GM21367 (cell line): ENCODE data around the gene CLDN22.

Experiments
- ATAC-seq: cut with Tn5 transposase; IDR thresholded peaks from one replicate; pipeline ENCODE4 v1.9.1; 2021; ENCODE audit not compliant: unreplicated experiment

The CLDN22 gene

DNA sequence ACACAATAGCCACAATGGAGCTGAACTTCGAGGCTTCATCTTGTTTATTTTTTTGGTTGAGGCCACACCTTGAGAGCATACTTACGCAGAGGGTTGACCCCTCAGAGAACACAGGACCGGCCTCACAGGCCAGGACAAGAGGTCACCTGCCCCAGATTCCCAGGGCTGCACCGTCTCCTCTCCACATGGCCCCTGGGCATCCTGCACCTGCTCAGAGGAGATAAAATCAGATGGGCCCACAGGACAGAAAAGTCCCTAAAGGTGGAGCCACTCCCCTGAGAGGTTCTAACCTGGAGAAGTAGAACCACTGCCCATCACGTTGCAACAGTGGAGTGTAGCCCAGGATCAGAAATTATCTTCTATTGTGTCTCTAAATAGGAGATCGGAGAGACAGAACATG is 3.2 kb upstream of the CLDN22 start:
- ATAC-seq = no peak

DNA sequence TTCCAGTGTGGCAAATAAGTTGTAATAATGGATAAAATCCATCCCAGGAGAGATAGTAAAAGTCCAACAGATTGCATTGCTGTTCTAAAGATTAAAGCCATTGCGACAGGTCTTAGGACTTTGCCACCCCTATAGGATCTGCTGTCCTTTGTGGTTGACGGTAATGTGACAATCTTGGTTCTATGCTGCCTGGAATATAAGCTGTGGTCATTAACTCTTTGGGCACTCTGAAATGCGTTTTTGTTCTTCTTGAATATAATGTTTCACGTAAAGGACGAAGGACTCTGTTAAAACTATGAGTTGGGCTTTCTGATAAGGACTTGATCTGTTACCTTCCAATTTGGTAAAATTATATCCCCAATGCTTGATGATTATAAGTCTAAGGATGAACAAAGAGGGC is 2.2 kb upstream of the CLDN22 start, which contains the start of gene CLDN24:
CLDN24 (minus strand) TSS at position 101 of the 400 bp plus-strand sequence; CDS start at position 101, 0 bp downstream.
- ATAC-seq = no peak

DNA sequence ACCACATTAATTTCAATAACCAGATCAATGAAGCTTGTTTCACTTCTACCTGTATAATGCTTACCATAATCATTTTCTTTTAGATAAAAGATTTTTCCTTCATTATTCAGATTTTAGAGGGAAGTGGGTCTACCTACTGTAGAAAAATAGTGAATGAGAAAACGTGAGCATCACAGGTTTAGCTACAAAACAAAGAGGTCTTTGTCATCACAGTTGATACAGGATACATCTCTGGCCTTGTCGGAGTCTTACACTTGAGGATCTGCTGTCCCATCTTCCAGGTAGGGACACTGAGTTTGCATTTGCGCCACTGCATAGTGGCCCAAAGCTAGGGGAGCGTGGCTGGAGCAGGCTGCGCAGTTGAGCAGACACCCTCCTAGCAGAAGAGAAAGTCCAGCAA is 1.4 kb upstream of the CLDN22 start:
- ATAC-seq = no peak

DNA sequence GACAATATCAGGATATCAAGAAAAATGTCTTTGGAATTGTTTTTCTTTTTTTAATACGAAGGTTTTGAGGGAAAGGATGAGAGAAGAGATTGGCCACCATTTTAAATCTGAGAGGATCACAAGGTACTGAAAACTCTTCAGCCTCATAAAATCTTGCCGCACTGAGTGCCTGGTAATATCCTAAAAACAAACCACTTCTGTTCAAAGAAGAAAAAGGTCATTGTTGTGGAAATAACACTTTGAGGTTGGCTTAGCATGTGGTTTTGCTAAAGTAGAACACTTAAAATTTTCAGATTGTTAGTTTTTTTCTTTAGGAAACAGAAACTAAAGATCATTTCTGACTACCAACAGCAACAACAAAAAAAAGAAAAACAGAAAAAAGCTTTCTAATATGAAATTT is 1.0 kb upstream of the CLDN22 start:
- ATAC-seq = no peak

DNA sequence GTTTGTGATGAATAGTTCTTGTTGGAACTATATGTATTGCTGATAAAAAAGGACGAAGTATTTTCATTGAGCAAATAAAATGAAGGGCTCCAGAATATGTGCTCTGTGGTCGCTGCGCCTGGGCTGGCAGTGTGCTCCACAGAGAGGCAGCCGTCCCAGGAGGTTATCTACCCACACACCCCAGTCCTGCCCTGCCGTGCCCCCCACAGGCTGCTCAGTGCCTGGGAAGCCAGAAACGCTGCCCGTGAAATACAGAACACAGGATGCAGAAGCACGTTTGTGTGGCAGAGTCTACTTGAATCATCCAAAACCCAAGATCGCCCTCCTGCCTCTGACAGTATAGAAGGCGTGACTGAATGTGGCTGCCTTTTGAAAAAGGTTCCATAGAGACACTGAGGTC is 1.4 kb downstream of the CLDN22 start:
- ATAC-seq = no peak

DNA sequence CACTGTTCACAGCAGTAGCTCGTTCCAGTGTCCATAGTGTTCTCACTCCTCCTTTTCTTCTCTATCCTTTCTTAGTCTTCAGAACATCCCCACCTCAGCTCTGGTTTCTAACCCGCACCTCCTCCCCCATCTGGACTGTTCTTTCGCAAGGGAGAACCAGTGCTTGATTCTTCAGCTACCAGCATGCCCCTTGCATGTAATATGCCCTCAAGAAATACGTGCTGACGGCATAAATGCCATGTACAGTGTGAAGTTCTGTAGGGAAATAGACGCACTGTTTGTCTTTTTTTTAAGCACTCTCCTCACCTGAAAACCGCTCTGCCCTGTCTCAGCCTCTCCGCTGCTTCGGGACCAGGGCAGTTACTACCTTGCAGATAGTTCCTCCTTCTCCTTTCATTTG is 5.3 kb downstream of the CLDN22 start:
- no peak for ATAC-seq

DNA sequence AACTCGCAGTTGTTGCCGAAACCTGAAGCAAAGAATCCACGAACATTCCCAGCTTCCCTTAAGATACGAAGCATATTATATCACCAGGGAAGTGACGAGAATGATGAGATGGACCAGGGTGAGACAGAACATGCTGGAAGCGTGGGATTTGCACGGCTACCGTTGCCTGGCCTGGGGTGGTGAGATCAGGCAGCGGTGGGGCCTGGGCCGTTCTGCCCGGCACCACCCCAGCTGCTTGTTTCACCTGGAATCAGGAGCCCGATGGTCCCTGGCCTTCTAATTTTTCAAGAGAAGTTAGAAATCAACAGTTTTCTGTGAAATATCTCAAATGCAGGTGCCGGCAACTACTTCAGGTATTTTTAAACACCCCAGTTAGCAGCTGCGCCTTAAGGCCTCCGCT is 5.7 kb downstream of the CLDN22 start:
- no peak for ATAC-seq

DNA sequence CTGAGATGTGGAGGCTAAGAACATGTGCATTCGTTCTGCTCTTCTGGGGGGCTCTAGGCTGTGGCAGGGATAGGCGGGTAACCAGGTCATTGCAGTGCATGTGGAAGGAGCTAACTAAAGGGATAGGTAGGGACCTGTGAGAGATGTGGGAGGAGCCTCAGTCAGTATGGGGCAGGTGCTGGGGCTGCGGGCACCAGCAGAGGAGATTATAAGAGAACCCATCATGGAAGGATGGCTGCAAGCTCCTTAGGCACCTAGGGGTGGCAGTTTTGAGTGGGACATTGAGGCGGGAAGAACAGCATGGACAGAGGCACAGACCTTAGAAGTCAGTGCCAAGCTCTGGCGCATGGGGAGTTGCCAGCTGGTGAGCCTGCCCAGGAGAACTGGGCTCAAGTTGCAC is 7.2 kb downstream of the CLDN22 start:
- no peak for ATAC-seq

DNA sequence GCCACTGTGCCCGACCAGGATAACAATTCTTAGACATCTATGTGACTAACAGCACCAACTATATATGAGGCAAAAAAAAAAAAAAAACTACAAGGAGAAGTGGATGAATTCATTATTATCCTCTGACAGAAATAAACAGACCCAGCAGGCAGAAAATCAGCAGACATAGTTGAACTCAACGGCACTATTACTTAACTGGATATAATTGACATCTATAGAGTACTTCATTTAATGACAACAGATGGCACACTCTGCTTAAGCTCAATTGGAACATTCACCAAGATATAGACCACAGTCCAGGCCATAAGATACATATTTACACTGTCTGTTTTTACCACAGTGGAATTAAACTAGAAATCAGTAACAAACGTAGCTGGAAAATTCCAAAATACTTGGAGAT is 13.3 kb downstream of the CLDN22 start:
- ATAC-seq = no peak

DNA sequence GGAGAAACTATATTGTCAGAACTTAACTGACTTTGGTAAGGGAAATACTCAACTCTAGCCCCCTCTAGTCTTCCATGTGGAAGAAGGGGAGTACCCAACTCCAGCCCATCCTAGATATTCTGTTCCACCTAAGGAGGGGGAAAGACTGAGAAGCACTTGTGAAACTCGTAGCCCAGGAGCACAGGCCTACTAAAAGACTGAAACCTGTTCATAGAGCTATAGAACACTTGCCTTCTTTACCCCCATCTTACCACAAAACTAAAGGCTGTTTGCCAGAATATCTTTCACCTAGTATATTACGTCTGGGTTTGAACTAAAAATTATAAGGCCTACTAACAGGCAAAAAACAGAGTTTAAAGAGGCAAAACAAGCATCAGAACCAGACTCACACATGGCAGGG is 15.5 kb downstream of the CLDN22 start:
- no peak for ATAC-seq

DNA sequence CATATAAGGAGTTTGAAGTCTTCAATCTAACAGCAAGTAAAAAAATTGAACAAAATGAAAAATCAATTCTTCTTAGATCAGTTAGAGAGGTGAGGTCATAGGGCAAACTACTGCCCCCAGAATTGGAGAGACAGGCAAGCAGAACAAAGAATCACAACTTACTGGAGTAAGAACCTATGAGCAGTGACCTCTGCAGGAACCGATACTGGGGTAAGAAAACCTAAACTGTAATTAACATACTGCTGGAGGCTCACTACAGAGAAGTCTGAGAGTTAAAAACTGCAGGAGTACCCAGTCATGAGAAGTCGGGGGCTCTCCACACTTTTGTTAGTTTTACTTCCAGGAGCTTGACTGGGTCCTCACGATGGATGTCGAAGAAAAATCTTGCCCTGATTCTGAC is 16.0 kb downstream of the CLDN22 start:
- peak; percentile 45 for ATAC-seq

DNA sequence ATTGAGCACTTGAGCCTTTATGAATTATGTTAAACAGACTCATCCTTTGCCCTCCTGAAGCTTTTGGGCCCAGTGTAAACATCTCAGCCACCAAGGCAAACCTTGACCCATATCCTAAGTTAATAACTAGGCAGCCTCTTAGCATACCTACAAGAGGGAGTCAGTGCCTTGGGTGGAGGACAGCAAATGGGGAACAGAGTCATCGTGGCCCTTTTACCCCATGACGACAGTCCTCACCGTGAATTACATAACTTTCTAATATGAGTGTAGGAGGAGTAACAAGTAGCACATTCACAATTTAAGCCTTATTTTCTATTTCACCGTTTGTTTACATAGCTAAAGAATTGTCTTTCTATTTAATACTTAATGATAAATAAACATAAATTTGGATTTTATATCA is 16.8 kb downstream of the CLDN22 start:
- ATAC-seq = no peak

DNA sequence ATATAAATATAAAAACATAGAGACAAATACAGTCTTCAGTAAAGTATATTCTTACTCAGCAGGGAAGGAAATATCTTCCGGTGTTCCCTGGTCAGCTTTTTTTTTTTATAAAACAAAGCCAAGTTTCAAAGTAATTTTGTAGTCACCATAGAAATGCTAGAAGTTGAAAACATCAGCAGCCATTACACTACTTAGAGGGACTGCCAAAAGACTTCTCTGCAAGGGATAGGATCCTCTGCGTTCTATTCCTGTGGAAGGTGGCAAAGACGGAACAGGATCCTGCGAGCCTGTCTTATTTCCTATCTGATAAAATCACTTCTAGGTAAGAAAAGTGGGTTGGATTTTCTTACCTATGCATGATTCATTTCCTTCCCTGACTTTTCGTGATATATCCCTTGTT is 19.4 kb downstream of the CLDN22 start:
- ATAC-seq = no peak

DNA sequence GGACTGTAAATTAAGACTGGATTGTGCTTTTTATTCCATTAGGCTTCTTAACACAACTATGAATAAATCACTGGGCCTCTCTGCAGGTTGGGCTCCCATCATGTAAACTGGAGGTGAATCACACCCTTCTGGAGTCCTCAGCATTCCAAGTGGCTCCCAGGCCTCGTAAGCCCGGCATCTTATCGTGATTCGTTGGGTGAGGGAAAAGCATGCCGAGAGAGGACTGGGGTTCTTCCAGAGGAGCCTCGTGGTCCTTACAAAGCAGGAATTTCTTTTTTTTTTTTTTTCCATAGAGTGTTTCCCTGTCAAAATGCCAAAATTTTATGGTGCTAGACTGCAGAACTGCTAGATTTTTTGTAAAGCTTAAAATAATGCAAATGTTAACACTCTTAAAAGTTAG is 20.0 kb downstream of the CLDN22 start:
- no peak for ATAC-seq

DNA sequence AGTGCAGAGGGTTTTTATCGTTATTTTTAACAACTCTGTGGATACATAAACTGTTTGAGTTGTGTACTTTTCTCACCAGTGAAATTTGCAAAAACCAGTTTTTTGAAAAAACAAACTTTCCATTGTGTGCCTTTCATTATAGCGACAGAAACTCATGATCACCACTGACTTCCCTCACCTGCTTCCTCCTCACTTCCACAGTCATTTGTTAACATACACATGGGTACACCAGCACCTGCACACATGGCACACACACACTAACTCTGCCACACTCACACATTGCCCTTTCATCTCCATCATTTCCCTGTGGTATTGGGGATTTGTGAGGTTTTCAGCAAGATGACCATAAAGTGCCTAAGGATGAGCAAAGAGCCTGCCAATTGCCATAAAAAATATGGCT is 20.6 kb downstream of the CLDN22 start:
- no peak for ATAC-seq

DNA sequence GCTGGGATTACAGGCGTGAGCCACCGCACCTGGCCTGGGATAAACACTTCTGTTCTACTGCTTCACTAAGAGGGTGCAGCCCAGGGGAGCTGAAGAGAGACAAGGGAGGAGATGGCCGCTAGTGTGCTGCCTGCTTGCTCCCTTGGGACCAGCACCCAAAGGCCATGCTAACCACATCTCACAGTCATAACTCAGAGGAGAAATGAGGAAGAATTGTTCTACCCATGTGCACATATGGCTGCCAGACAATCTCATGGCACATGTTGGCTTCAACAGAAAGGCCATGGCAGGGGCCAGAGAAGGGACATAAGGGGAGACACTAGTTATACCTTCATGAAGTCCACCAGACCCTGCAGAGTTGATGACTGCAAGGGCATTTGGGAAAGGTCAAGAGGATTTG is 22.4 kb downstream of the CLDN22 start:
- peak; percentile 59 for ATAC-seq

DNA sequence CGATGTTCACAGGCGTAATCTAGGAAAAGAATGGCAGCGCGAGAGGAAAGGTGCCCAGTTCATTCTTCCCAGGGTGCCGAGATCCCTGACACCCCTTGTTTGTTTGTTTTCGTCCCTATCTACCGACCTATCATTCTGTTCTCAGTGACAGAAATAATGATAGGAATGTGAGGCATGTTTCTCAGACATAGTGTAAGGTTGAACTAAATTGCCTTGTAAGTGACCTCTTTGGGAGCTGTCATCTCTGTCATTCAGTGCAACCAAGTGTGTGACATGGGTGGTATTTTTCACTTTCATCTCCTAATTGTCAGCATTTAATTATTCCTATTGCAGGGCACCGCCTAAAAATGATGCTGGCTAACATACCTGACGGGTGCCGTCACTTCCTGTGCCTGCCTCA is 24.4 kb downstream of the CLDN22 start:
- no peak for ATAC-seq

DNA sequence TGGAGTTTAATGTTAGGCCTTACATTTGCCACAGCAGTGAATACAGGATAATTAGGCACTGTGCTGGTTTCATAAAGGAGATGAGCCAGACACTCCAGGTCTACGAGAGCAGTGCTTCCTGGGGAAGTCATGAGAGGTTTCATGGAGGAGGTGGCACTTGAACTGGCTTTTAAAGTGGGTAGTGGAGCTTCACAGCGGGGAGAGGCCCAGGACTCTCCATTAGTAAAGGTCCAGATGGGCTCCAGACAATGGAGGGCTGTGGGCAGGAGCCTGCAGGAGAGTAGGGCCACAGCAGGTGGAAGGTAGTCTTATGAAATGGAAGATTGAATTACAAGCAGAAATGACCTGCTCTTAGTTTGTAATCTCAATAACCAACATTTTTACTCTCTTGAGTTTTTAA is 29.0 kb downstream of the CLDN22 start:
- no peak for ATAC-seq

DNA sequence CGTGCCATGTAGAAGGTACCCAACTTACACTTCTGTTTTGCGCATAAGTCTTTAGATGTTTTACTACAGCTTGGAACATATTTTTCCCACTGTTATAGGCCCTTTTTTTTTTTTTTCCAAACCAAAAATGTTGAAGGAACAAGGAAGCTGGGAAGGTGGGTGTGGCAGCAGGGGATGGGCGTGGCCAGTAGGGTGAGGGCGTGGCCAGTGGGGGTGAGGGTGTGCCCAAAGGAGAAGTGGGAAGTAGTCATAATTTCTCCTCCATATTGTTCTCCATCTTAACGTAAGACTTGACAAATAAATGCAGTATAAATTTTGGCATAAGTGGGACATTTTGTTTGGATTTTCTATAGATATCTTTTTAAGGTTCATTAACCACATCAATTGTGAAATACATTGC is 30.4 kb downstream of the CLDN22 start:
- ATAC-seq = no peak

DNA sequence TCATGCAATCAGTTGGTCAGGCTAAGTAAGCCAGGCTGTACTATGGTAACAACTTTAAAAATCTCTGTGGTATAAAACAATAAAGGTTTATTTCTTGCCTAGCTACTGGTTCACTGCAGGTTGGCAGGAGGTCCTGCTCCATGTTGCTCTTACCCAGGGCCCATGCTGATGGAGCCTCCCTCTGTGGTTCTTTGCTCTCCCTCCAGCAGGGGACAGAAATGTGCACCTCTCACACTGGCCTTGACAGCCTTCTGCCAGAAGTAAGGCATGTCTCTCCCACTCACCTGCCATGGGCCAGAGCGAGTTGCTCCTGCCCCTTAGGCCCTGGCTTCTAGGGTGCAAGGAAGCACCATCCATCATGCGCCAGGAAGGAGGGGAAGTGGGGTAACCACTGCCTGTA is 31.1 kb downstream of the CLDN22 start:
- ATAC-seq = no peak

DNA sequence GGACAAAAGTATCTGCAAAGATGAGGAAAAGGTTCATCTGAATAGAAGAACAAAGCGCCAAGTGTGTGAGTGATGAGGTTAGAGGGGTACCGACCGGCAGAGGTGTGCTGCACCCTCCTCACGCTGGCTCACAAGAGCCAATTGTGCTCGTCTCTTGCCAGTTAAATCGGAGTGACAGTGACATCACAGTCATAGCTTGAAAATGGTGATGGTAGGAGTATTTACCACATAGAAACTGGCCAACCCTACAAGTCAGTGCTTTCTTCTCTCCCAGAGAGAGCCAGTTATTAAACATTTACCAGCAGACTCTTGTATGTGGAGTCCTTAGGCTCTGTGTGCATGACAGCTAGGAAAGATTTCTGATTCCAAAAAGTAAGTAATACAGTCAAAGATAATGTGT is 32.4 kb downstream of the CLDN22 start:
- peak; percentile 56 for ATAC-seq

DNA sequence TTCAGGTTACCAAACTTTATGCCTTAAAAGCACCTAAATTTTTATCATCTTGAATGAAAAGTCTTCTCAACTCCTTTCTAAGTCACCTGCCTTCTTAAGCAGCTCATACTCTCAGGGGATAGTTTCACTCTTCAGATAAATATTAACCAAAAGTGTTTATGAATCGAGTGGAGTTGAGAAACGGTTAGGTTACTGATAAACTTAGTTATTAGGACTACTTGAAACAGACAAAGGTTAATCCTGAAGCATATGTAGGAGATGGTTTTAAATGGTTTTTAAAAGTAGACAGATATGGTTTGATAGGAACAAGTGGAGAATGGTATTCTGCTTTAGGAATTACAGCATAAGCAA is 32.8 kb downstream of the CLDN22 start:
- peak; percentile 59 for ATAC-seq

DNA sequence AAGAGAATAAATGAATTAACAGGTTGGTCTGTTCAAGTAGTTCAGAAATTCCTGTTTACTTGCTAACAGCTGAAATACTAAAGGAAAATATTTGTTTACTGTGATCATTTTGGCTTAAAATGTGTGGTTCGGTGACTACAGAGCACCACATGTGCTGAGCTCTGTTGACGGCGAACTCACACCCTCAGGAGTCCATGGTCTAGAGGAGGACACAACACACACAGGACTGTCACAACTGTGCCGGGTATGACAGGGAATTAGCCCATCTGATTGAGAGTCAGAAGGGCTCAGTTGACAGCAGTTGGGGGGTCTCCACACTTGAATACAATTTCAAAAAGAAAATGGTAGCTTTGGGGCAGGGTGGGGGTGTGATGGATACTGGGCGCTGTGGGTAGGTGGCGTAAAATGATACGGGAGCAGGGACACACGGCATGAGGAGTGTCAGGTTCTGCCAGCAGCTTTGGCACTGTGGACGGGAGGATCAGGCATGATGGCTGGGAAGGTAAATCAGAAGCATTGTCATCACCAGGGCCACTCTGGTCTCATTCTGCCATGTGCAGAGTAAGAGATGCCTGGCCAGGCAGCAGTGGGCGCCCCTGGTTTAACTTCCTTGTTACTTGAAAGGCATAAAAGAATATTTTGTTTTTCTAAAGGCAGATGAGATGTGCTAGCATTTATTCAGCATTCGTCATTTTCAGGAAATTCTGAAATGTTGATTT is 33.3 kb downstream of the CLDN22 start:
- no peak for ATAC-seq

DNA sequence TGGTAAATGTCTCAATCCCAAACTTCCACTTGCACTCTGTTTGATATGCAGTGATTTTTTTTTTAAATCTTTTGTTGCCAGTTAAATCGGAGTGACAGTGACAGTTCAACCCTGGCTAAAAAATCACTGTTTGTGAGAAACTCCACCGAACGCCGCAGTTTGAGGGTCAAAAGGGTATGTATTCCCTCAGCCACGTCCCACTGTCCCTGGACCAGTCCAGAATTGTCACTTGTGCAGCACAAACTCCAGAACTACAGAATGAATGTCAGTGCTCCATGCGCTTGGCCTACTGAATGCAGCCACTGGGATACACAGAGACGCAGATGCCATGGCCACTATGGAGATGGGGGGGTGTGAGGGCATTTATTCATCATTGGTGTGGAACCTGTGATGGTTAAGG is 34.2 kb downstream of the CLDN22 start:
- no peak for ATAC-seq
